GM12873 (cell line): ENCODE measurements around the gene ARRB2.

ENCODE experiments used
- CTCF ChIP-seq: IDR thresholded peaks from 2 replicates; pipeline ENCODE4 v1.5.1; 2012; ENCODE audit warnings: low read depth, mild to moderate bottlenecking, moderate library complexity, low read length, control low read depth; ENCODE audit not compliant: insufficient read depth; ENCODE audit errors: missing control alignments

ARRB2 gene

GRCh38 chr17:4672751-4673150, 37.7 kb upstream of the ARRB2 start:
- TF ChIP-seq CTCF: no peak

- TF ChIP-seq CTCF: no peak
Observed at GRCh38 chr17:4673169-4673568, 37.3 kb upstream of the ARRB2 start.

GRCh38 chr17:4673986-4674684, 36.3 kb upstream of the ARRB2 start:
- TF ChIP-seq CTCF: no peak

GRCh38 chr17:4674685-4674998, 35.8 kb upstream of the ARRB2 start:
- no peak for TF ChIP-seq CTCF

GRCh38 chr17:4675791-4676190, 34.6 kb upstream of the ARRB2 start:
- no peak for TF ChIP-seq CTCF

- no peak for TF ChIP-seq CTCF
Observed at GRCh38 chr17:4676791-4677190, 33.6 kb upstream of the ARRB2 start.

- no peak for TF ChIP-seq CTCF
Observed at GRCh38 chr17:4678448-4679026, 31.9 kb upstream of the ARRB2 start.
